ENCODE data around the gene ACLY. TPM values are rescaled to one million over a fixed set of nuclear protein-coding genes. Genes with fewer than 3 reads are reported as not detected.

The ACLY gene
- polyA plus RNA-seq, 3 donors from 2014 or later, result 46.9 to 99.2 (median 49.3) TPM

Other genes starting within 250 kb of the ACLY start
- 1,000 to 10,000 TPM in 1 of 3 donors, 100 to 1,000 TPM in 2; 639 to 1,260 (median 915) TPM for gene EIF1, start 230.1 kb downstream of the ACLY start, polyA plus RNA-seq
- gene GAST, start 206.6 kb downstream of the ACLY start, polyA plus RNA-seq, result not detected
- gene HAP1, start 184.3 kb downstream of the ACLY start, polyA plus RNA-seq, result not detected
- gene JUP, start 132.2 kb downstream of the ACLY start, polyA plus RNA-seq, result under 1 TPM in 2 of 3 donors, not detected in 1; 0.61 to 0.76 TPM
- gene P3H4, start 107.0 kb downstream of the ACLY start, polyA plus RNA-seq, result 10 to 100 TPM in 1 of 3 donors, 1 to 10 TPM in 2; 6.7 to 11.2 (median 9.8) TPM
- under 1 TPM in 2 of 3 donors, not detected in 1; 0.43 to 0.71 TPM for gene FKBP10, start 105.9 kb downstream of the ACLY start, polyA plus RNA-seq
- gene NT5C3B, start 82.7 kb downstream of the ACLY start, polyA plus RNA-seq, result 10 to 100 TPM in 2 of 3 donors, 1 to 10 TPM in 1; 6.4 to 24.6 (median 13.7) TPM
- gene KLHL10, start 81.1 kb downstream of the ACLY start, polyA plus RNA-seq, result under 1 TPM in 1 of 3 donors, not detected in 2; 0.15 TPM
- 1 to 10 TPM; 5.9 to 6.4 (median 5.9) TPM for gene KLHL11, start 53.5 kb downstream of the ACLY start, polyA plus RNA-seq
- under 1 TPM in 2 of 3 donors, not detected in 1; 0.15 to 0.38 TPM for gene ODAD4, start 11.7 kb upstream of the ACLY start, polyA plus RNA-seq
- 10 to 100 TPM; 22.8 to 56.3 (median 44.1) TPM for gene CNP, start 47.8 kb upstream of the ACLY start, polyA plus RNA-seq
- 10 to 100 TPM; 54.1 to 94.0 (median 55.8) TPM for gene DNAJC7, start 98.5 kb upstream of the ACLY start, polyA plus RNA-seq
- 10 to 100 TPM; 21.5 to 33.6 (median 32.6) TPM for gene NKIRAS2, start 101.1 kb upstream of the ACLY start, polyA plus RNA-seq
- under 1 TPM in 2 of 3 donors, not detected in 1; 0.19 to 0.21 TPM for gene C17orf113, start 131.7 kb upstream of the ACLY start, polyA plus RNA-seq
- under 1 TPM in 1 of 3 donors, not detected in 2; 0.44 TPM for gene ZNF385C, start 179.5 kb upstream of the ACLY start, polyA plus RNA-seq
- gene DHX58, start 193.8 kb upstream of the ACLY start, polyA plus RNA-seq, result 10 to 100 TPM in 1 of 3 donors, 1 to 10 TPM in 2; 3.0 to 14.3 (median 9.8) TPM
- 1 to 10 TPM; 2.9 to 4.3 (median 3.5) TPM for gene KAT2A, start 202.4 kb upstream of the ACLY start, polyA plus RNA-seq
- gene HSPB9, start 203.9 kb upstream of the ACLY start, polyA plus RNA-seq, result under 1 TPM in 1 of 3 donors, not detected in 2; 0.11 TPM
- gene RAB5C, start 236.0 kb upstream of the ACLY start, polyA plus RNA-seq, result 100 to 1,000 TPM; 120 to 152 (median 133) TPM